Measurements from ENCODE around the gene EEF2K.
"Not testable (repeated sequence)": the region's sequence is repeated elsewhere in the genome, so short reads cannot be mapped to it uniquely, and the experiment has no call there.

Gene EEF2K

GRCh38 chr16:22210285-22210684 is 4.2 kb downstream of the EEF2K start:
- DNase-seq (ENCODE audit: low read depth in 2 of 2, low spot score in 1 of 2) = no peak

- DNase-seq (ENCODE audit: low read depth in 2 of 2, low spot score in 1 of 2) = no peak
Observed at GRCh38 chr16:22210854-22211253, 4.8 kb downstream of the EEF2K start.

GRCh38 chr16:22213236-22213635 is 7.2 kb downstream of the EEF2K start:
- DNase-seq (ENCODE audit: low read depth in 2 of 2, low spot score in 1 of 2) = no peak

- DNase-seq (ENCODE audit: low read depth in 2 of 2, low spot score in 1 of 2) = no peak
Observed at GRCh38 chr16:22213801-22214200, 7.7 kb downstream of the EEF2K start.

GRCh38 chr16:22214402-22214801 is 8.3 kb downstream of the EEF2K start:
- no peak for DNase-seq (ENCODE audit: low read depth in 2 of 2, low spot score in 1 of 2)

- DNase-seq (ENCODE audit: low read depth in 2 of 2, low spot score in 1 of 2) = no peak
Observed at GRCh38 chr16:22214889-22215288, 8.8 kb downstream of the EEF2K start.

GRCh38 chr16:22216191-22216831 is 10.2 kb downstream of the EEF2K start:
- DNase-seq (ENCODE audit: low read depth in 2 of 2, low spot score in 1 of 2) = no peak

- not testable (repeated sequence) for DNase-seq (ENCODE audit: low read depth in 2 of 2, low spot score in 1 of 2)
Observed at GRCh38 chr16:22216832-22217225, 10.8 kb downstream of the EEF2K start.

GRCh38 chr16:22217890-22218730 is 12.0 kb downstream of the EEF2K start:
- no peak for DNase-seq (ENCODE audit: low read depth in 2 of 2, low spot score in 1 of 2)

GRCh38 chr16:22219389-22220068 is 13.5 kb downstream of the EEF2K start:
- DNase-seq (ENCODE audit: low read depth in 2 of 2, low spot score in 1 of 2) = no peak

- DNase-seq (ENCODE audit: low read depth in 2 of 2, low spot score in 1 of 2) = no peak
Observed at GRCh38 chr16:22220069-22220440, 14.0 kb downstream of the EEF2K start.

GRCh38 chr16:22220714-22221113 is 14.6 kb downstream of the EEF2K start:
- no peak for DNase-seq (ENCODE audit: low read depth in 2 of 2, low spot score in 1 of 2)

- no peak for DNase-seq (ENCODE audit: low read depth in 2 of 2, low spot score in 1 of 2)
Observed at GRCh38 chr16:22222006-22222405, 15.9 kb downstream of the EEF2K start.

- no peak for DNase-seq (ENCODE audit: low read depth in 2 of 2, low spot score in 1 of 2)
Observed at GRCh38 chr16:22222998-22223397, 16.9 kb downstream of the EEF2K start.

GRCh38 chr16:22225060-22225459 is 19.0 kb downstream of the EEF2K start:
- no peak for DNase-seq (ENCODE audit: low read depth in 2 of 2, low spot score in 1 of 2)

- DNase-seq (ENCODE audit: low read depth in 2 of 2, low spot score in 1 of 2) = no peak
Observed at GRCh38 chr16:22229889-22230288, 23.8 kb downstream of the EEF2K start.

- no peak for DNase-seq (ENCODE audit: low read depth in 2 of 2, low spot score in 1 of 2)
Observed at GRCh38 chr16:22232277-22233036, 26.4 kb downstream of the EEF2K start.

- no peak for DNase-seq (ENCODE audit: low read depth in 2 of 2, low spot score in 1 of 2)
Observed at GRCh38 chr16:22233037-22233372, 26.9 kb downstream of the EEF2K start.

GRCh38 chr16:22235839-22236745 is 30.0 kb downstream of the EEF2K start:
- no peak for DNase-seq (ENCODE audit: low read depth in 2 of 2, low spot score in 1 of 2)

- no peak for DNase-seq (ENCODE audit: low read depth in 2 of 2, low spot score in 1 of 2)
Observed at GRCh38 chr16:22239131-22239805, 33.2 kb downstream of the EEF2K start.

Data from stimulated activated CD8-positive, alpha-beta memory T cell treated with anti-CD3 and anti-CD28 coated beads, Interleukin-4, amount 100 ng/mL, for 1 hour (primary cell).